GM18858 (cell line): Measurements from ENCODE around the gene DCAF5.

ENCODE experiments used
- ATAC-seq: cut with Tn5 transposase; IDR thresholded peaks from one replicate; pipeline ENCODE4 v1.9.1; 2021; ENCODE audit not compliant: unreplicated experiment

The DCAF5 gene

DNA sequence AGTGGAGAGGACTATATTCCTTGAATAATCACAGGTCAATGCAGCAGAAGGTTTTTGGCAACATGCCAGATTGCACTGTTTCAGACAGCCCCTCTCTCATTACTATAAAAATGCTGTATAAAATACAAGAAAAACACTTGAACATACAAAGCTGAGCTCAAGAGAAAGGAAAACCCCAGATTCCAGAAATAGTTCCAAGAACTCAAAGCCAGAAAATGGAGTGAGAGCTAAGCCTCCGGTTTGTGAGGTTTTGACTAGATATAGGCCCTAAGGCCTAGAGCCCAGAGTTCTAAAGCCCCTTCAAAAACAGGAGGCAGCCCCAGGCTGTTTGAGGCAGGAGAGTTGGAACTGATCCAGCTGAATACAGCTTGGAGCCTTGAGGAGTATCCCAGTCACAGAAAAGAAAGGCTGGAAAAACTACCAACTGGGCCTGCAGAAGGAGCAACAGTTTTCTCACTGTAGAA is 144.5 kb downstream of the DCAF5 start:
- ATAC-seq: no peak

DNA sequence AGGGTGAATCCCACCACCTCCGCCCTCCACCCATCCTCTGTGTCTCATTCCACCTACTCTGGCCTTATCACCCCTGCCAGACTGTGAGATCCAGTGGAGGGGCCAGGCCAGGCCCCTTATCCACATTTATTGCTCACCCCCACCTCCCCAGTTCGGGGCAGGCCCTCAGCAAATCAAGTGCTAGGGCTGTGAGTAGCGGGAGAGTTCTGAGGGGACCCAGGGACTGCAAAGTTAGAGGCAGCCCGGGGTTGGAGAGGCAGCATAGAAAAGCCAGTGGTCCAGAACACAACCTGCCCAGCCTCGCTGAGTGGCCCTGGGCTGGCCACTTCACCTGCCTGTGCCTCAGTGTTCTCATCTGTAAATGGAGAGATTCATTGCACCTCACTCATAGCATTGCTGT is 146.6 kb downstream of the DCAF5 start:
- no peak for ATAC-seq

DNA sequence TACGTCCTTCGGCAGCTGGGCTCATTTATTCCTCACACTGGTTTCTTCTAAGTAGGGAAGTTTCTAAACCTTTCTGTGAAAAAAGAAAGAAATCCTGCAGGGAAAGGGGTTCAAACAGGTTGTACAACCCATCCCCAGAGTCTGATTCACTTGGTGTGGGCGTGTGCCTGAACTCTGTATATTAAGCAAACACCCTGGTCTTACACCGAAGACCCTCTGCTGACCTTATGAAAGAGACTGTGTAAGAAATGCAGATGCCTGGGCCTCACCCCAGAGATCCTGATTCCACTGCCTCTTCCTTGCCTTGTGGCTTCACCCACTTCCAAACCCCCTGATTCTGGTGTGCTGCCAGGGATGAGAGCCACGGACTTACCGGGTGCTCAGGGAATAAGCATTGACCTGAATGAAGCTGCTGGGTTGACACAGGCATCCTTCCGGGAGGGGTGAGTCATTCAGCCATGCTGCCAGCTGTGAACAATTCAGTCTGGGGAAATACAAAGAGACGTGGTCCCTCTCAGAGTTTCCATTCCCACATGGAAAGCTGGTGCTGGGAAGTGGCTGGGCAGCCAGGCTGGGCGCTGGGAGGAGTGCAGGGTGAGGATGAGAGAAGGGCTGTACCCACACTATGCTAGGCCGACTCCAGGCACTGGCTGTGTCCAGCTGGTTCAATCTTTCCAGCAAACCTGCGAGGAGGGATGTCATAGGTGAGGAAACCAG is 147.3 kb downstream of the DCAF5 start:
- no peak for ATAC-seq

DNA sequence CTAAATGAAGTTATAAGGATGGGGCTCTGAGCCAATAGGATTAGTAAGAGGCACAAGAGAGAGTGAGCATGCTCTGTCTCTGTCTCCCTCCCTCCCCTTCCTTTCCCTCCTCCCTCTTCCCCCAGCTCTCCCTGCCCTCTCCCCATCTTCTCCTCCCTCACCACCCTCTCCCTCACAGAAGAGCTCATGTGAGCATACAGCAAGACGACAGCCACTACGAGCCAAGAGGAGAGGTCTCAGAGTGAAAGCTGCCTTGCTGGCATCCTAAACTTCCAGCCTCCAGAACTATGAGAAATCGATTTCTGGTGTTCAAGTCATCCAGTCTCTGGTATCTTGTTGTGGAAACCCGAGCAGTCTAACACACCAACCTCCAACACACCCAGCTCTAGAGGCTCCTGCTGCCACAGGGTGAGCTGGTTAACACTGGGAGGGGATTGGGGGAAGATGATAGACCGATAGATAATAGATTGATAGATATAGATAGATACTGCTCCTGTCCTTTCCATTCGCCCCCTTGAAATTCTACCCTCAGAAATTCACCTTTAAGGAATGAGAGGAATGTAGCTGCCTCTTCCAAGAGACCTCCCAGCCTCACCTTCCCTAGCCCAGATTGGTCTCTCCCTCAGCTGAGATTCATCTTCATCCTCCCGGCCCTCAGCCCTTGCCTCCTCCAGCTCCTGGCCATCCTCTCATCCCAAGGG is 148.0 kb downstream of the DCAF5 start:
- ATAC-seq: no peak

DNA sequence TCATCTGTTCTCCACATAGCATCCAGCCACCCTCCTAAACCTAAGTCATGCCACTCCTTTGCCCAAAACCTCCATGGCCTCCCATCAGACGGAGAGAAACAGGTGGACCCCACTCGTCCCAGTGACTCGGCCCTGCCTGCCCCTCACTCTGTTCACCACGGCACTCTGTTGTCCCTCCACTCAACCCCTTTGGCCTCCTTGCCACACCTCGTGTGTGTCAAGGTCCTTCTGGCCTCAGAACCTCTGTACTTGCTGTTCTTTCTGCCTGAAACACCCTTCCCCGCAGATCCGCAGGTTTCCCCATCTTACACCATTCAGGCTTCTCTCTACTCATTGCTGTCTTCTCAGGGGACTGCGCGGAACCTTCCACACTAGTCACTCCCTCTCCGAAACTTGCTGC is 149.3 kb downstream of the DCAF5 start:
- no peak for ATAC-seq

DNA sequence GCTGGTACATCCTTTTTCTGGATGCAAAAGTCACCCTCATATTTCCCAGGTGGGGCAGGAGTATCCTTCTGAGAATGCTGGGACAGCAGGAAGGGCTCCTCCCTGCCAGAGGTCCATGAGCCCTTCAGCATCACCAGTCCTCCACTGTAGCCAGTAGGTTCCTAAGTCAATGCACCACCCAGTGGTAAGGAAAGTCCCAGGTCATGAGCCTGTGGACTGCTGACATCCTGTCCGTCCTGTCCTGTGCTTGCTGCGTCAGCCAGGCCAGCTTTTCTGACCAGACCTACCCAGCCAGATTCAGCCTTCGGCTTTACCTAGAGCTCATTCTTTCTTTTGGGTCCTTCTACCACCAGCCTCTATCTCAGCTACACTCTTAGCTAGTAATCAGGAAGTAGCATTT is 150.8 kb downstream of the DCAF5 start:
- no peak for ATAC-seq

DNA sequence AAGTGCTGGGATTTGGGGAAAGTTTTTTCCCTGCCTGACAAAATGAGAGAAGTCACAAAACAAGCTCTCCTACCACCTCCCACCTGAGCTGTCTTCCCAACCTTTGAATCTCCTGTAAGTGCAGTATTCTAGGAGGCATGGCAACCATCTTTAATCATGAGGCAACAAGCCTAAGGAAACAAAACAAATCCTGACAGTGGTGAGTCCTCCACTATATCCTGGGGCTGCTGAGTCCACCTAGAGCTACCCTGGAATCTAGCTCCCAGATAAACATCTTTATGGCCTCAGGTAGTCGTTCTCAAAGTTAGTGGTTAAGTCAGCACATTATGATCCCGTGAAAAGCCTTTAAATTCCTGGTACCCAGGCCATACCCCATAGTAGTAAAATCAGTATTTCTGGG is 151.5 kb downstream of the DCAF5 start:
- no peak for ATAC-seq
